Upper lobe of right lung (tissue), 1 donor: ENCODE data around the gene XCR1. TPM values are rescaled to one million over a fixed set of nuclear protein-coding genes. Genes with fewer than 3 reads are reported as not detected.

Experiments
- ATAC-seq: fragments of 200-7000 bp; cut with Tn5 transposase; one replicate; pipeline ENCODE4 v1.9.1; 2020; ENCODE audit warnings: mild to moderate bottlenecking, moderate library complexity
- DNase-seq: peaks from one replicate; pipeline ENCODE4 v3.0.0-alpha.2; 2020
- H3K27ac ChIP-seq: fragments of 200-600 bp; one replicate; pipeline ENCODE4 v1.8.0; 2022
- H3K27me3 ChIP-seq: fragments of 200-600 bp; one replicate; pipeline ENCODE4 v1.8.0; 2022; ENCODE audit warnings: mild to moderate bottlenecking
- H3K36me3 ChIP-seq: fragments of 200-600 bp; one replicate; pipeline ENCODE4 v1.8.0; 2022
- H3K4me1 ChIP-seq: fragments of 200-600 bp; one replicate; pipeline ENCODE4 v1.8.0; 2022
- H3K4me3 ChIP-seq: fragments of 200-600 bp; one replicate; pipeline ENCODE4 v1.8.0; 2022; ENCODE audit warnings: mild to moderate bottlenecking
- H3K9me3 ChIP-seq: fragments of 200-600 bp; one replicate; pipeline ENCODE4 v1.8.0; 2022
- intact Hi-C: fragments of 100-400 bp; cut with DNase I; formaldehyde crosslinking; loops from one replicate; pipeline ENCODE4 v1.11.0; 2022
- total RNA-seq: library from RNA; stranded (reverse); fragmentation: NEBNext Ultra II Directional; extraction: Animal tissue kit (Norgen Biotek cat#: 25700); gene quantifications from one replicate; pipeline ENCODE4 v1.2.1, GENCODE V29; 2021
- TF ChIP-seq, protein P1 (sequence below): fragments of 200-600 bp; IDR thresholded peaks from one replicate; pipeline ENCODE4 v1.8.0; 2022; ENCODE audit warnings: antibody characterized with exemption
- donor health status: DM: no; HTN: yes; CAD: no; lungs with severe emphysema.

XCR1 gene
- total RNA-seq, 1 donor from 2014 or later, result 0.26 TPM

DNA sequence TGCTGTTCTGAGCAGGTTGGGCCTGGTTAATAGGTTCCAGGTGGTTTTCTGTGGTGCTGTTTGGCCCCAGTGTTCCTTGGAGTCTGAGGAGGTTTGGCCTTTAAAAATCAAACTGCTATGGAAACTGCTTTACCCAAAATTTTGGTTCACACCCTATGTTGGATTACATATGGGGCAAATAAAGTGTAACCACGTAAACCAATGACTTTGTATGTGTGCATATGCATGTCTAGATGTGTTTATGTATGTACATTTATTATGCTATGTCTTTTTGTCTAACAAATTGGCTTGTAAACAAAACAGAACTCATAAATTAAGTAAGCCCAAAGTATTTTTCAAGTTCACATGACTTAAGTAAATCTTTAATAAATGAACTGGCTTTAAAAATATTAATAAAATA lies 8.9 kb upstream of the XCR1 start:
- H3K9me3 ChIP-seq, result no peaks in the 10 kb centered on the region
- intact Hi-C loops, result no loop called here
- H3K27me3 ChIP-seq, result no peaks in the 10 kb centered on the region
- TF ChIP-seq, protein P1, sequence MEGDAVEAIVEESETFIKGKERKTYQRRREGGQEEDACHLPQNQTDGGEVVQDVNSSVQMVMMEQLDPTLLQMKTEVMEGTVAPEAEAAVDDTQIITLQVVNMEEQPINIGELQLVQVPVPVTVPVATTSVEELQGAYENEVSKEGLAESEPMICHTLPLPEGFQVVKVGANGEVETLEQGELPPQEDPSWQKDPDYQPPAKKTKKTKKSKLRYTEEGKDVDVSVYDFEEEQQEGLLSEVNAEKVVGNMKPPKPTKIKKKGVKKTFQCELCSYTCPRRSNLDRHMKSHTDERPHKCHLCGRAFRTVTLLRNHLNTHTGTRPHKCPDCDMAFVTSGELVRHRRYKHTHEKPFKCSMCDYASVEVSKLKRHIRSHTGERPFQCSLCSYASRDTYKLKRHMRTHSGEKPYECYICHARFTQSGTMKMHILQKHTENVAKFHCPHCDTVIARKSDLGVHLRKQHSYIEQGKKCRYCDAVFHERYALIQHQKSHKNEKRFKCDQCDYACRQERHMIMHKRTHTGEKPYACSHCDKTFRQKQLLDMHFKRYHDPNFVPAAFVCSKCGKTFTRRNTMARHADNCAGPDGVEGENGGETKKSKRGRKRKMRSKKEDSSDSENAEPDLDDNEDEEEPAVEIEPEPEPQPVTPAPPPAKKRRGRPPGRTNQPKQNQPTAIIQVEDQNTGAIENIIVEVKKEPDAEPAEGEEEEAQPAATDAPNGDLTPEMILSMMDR, result no peak
- H3K36me3 ChIP-seq, result no peaks in the 10 kb centered on the region
- no peaks in the 10 kb centered on the region for H3K4me1 ChIP-seq
- DNase-seq (no peak), ATAC-seq (no peak)
- H3K27ac ChIP-seq, result no peak overlapping the region
- H3K4me3 ChIP-seq, result no peak overlapping the region

DNA sequence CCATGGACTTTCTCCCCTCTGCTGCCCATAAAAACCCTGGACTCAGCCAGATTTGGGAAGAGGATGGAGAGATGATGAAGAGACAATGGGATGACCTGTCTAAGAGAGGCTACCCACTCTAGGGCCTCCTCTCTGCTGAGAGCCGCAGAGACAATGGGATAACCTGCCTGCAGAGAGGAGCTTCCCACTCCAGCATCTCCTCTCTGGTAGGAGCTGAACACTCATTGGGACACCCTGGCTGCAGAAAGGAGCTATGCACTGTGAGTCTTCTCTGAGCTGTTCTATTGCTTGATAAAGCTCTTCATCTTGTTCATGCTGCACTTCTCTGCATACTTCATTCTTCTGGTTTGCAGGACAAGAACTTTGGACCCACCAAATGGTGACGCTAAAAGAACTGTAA lies 4.5 kb upstream of the XCR1 start:
- no peaks in the 10 kb centered on the region for H3K9me3 ChIP-seq
- H3K4me3 ChIP-seq, result no peak overlapping the region
- no peaks in the 10 kb centered on the region for H3K4me1 ChIP-seq
- ATAC-seq (no peak), DNase-seq (no peak)
- TF ChIP-seq, protein P1, result no peak
- no peaks in the 10 kb centered on the region for H3K27me3 ChIP-seq
- no peak overlapping the region for H3K27ac ChIP-seq
- H3K36me3 ChIP-seq, result no peaks in the 10 kb centered on the region
- intact Hi-C loops, result no loop called here

DNA sequence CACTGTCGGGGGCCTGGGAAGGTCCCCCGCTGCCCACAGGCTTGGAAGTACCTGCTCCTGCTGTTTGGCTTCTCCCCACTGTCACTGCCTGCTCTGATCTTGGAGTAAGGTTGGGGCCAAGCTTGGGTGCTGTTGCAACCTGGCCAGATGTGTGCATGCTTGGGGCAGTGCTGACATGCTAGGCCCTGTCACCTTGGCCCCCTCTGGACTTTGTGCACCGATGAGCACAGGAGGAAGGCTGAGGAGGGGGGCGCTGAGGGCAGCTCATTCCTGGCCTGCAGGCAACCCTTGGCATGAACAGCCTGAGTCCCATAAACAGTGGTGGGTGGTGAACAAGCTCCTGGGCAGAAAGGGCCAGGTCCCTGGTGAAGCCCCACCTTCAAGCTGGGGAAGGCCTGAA lies 4.0 kb upstream of the XCR1 start:
- TF ChIP-seq, protein P1, result no peak
- ATAC-seq, result peak; percentile 23
- no peak overlapping the region for H3K4me3 ChIP-seq

DNA sequence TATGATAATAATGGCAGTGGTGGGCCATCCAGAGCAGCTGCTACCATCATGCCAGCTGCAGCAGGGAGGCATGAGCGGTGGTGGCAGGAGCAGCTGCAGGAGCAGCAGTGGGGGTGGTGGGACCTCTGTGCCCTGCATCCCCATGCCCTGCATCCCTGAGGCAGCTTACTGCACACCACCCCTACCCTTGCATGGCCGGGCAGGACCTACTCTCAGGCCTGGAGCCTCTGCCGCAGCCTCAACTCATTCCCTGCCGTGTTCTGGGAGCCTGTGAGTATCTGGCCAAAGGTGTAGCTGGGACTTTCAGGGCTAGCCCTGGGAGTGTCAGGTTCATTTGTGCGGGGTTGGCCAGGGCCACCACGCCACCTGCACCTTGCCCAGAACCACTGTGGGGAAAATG lies 3.3 kb upstream of the XCR1 start:
- DNase-seq (no peak), ATAC-seq (no peak)
- TF ChIP-seq, protein P1, result no peak
- no peaks in the 10 kb centered on the region for H3K36me3 ChIP-seq
- H3K27me3 ChIP-seq, result no peaks in the 10 kb centered on the region
- H3K9me3 ChIP-seq, result no peaks in the 10 kb centered on the region
- no peaks in the 10 kb centered on the region for H3K4me1 ChIP-seq
- H3K4me3 ChIP-seq, result no peak overlapping the region
- no peak overlapping the region for H3K27ac ChIP-seq
- intact Hi-C loops, result no loop called here

More for the DNA sequence above, 4.0 kb upstream of the XCR1 start:
- intact Hi-C loops, result no loop called here
- H3K4me1 ChIP-seq, result no peaks in the 10 kb centered on the region
- no peaks in the 10 kb centered on the region for H3K27me3 ChIP-seq
- H3K9me3 ChIP-seq, result no peaks in the 10 kb centered on the region
- no peak overlapping the region for H3K27ac ChIP-seq
- no peaks in the 10 kb centered on the region for H3K36me3 ChIP-seq
- DNase-seq, result no peak

DNA sequence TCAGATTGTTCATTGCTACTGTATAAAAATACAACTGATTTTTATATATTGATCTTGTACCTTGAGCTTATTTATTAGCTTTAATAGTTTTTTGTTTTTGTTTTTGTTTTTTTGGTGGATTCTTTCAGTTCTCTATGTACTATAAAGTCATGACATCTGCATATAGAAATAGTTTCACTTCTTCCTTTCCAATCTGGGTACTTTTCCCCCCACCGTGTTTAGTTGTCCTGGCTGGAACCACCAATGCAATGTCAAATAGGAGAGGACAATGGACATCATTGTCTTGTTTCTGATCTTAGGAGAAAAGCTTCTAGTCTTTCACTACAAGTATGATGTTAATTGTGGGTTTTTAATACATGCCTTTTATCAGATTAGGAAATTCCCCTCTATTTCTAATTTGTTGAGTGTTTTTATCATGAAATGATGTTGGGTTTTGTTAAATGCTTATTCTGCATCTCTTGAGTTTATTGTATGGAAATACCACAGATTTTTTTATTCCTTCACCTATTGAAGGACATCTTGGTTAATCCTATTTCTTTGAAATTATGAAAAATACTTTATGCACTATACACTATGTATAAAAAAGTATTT lies 2.8 kb upstream of the XCR1 start:
- Histone ChIP-seq H3K27me3 (no peaks in the 10 kb centered on the region), H3K4me3 (no peak overlapping the region), H3K9me3 (no peaks in the 10 kb centered on the region), H3K36me3 (no peaks in the 10 kb centered on the region), H3K27ac (no peak overlapping the region), H3K4me1 (no peaks in the 10 kb centered on the region)
- intact Hi-C loops, result no loop called here
- ATAC-seq (no peak), DNase-seq (no peak)
- TF ChIP-seq, protein P1, result no peak
